Endothelial cell of umbilical vein (primary cell): ENCODE data around the gene BPGM. TPM values are rescaled to one million over a fixed set of nuclear protein-coding genes. Genes with fewer than 3 reads are reported as not detected.
A peak's percentile ranks its signal among the peaks of the same experiment; 100 is the strongest.

ENCODE experiments used
- BruUV-seq: library from RNA; stranded (reverse); fragments of 400-500 nt; replicated peaks from 2 replicates; lab custom pipeline; 2021; lab: Mats Ljungman, UMichigan
- CTCF ChIA-PET: fragments of 300-600, 350-600 bp; sonication (Branson Sonifier 250); formaldehyde crosslinking; loops from one replicate; lab custom pipeline; 2021; ENCODE audit warnings: antibody characterized with exemption, inconsistent platforms; lab: Charles Lee
- POLR2A ChIA-PET: fragments of 300-600, 350-600 bp; sonication (Branson Sonifier 250); formaldehyde crosslinking; loops from one replicate; lab custom pipeline; 2021; ENCODE audit warnings: antibody characterized with exemption, inconsistent platforms; lab: Charles Lee
- DNase-seq: peaks from one replicate; pipeline ENCODE4 v3.0.0-alpha.2; 2011; ENCODE audit warnings: low read depth, low spot score
- FAIRE-seq: peaks from 2 replicates; lab custom pipeline; 2011; peaks lifted over from hg19 to GRCh38; lab: Jason Lieb, UNC
- H2AFZ ChIP-seq: 2 replicates; pipeline ENCODE4 v1.6.0; 2012; ENCODE audit warnings: low read depth, low read length, control low read depth, inconsistent platforms
- H3K27ac ChIP-seq: 2 replicates; pipeline ENCODE4 v1.5.1; 2011; ENCODE audit warnings: low read depth, mild to moderate bottlenecking, control low read depth, low read length, moderate library complexity; ENCODE audit not compliant: insufficient read depth
- H3K27me3 ChIP-seq, 2 experiments: 2 replicates each; pipeline versions ENCODE4 v1.6.0 to v1.6.1; 2011; ENCODE audit warnings: low read length in 2 of 2, mixed read lengths in 1 of 2; ENCODE audit not compliant: control insufficient read depth in 2 of 2, insufficient read depth in 2 of 2
- H3K36me3 ChIP-seq, 2 experiments: 2 replicates in 1 of 2; 3 replicates in 1 of 2; pipeline ENCODE4 v1.5.1; 2011; ENCODE audit warnings: low read length in 2 of 2, mild to moderate bottlenecking in 1 of 2, moderate library complexity in 1 of 2; ENCODE audit not compliant: control insufficient read depth in 2 of 2, insufficient read depth in 2 of 2; ENCODE audit errors: extremely low read depth in 1 of 2
- H3K4me1 ChIP-seq: 3 replicates; pipeline ENCODE4 v1.5.1; 2011; ENCODE audit warnings: mild to moderate bottlenecking, low read length; ENCODE audit not compliant: control insufficient read depth, insufficient read depth; ENCODE audit errors: extremely low read depth
- H3K4me2 ChIP-seq: 2 replicates; pipeline ENCODE4 v1.6.1; 2011; ENCODE audit warnings: low read length, control low read depth, mixed read lengths; ENCODE audit not compliant: insufficient read depth
- H3K4me3 ChIP-seq, 3 experiments: fragments of 200-600 bp in 1 of 3; sonication (generic), shearing (Covaris generic) in 1 of 3; replicated peaks in 1 of 3; 2 replicates each; pipeline ENCODE4 v1.5.1; 2011 to 2016; ENCODE audit warnings: control low read depth in 3 of 3, low read length in 3 of 3, mild to moderate bottlenecking in 2 of 3, inconsistent platforms in 1 of 3, low read depth in 1 of 3, moderate library complexity in 1 of 3; ENCODE audit not compliant: insufficient read depth in 1 of 3
- H3K79me2 ChIP-seq: 2 replicates; pipeline ENCODE4 v1.6.0; 2012; ENCODE audit warnings: low read length, inconsistent platforms; ENCODE audit not compliant: control insufficient read depth, insufficient read depth
- H3K9ac ChIP-seq: replicated peaks from 2 replicates; pipeline ENCODE3; 2011; ENCODE audit warnings: low read length, control low read depth; ENCODE audit not compliant: insufficient read depth; ENCODE audit errors: extremely low read depth
- H3K9me1 ChIP-seq: replicated peaks from 3 replicates; pipeline ENCODE4 v1.6.0; 2011; ENCODE audit warnings: mild to moderate bottlenecking, low read length; ENCODE audit not compliant: control insufficient read depth, insufficient read depth; ENCODE audit errors: extremely low read depth
- H3K9me3 ChIP-seq: replicated peaks from 2 replicates; pipeline ENCODE4 v1.5.1; 2012; ENCODE audit warnings: low read length, inconsistent platforms; ENCODE audit not compliant: control insufficient read depth, insufficient read depth
- H4K20me1 ChIP-seq: replicated peaks from 2 replicates; pipeline ENCODE3; 2011; ENCODE audit warnings: mild to moderate bottlenecking, low read length; ENCODE audit not compliant: control insufficient read depth, insufficient read depth; ENCODE audit errors: extremely low read depth
- EZH2 ChIP-seq: IDR thresholded peaks from 2 replicates; pipeline ENCODE4 v1.6.1; 2012; ENCODE audit warnings: borderline replicate concordance, low read depth, mild to moderate bottlenecking, moderate library complexity, low read length, inconsistent platforms; ENCODE audit not compliant: severe bottlenecking
- FOS ChIP-seq: IDR thresholded peaks from 2 replicates; pipeline ENCODE4 v1.6.1; 2011; ENCODE audit warnings: mild to moderate bottlenecking, low read length, moderate library complexity, borderline replicate concordance; ENCODE audit not compliant: insufficient read depth
- GATA2 ChIP-seq: IDR thresholded peaks from 2 replicates; pipeline ENCODE4 v1.7.0; 2011; ENCODE audit warnings: low read depth, mild to moderate bottlenecking, moderate library complexity, mixed read lengths, low read length; ENCODE audit not compliant: insufficient read length, insufficient read depth
- JUN ChIP-seq: IDR thresholded peaks from 2 replicates; pipeline ENCODE4 v1.6.1; 2011; ENCODE audit warnings: borderline replicate concordance, low read depth; ENCODE audit not compliant: insufficient read length, insufficient read depth
- MAX ChIP-seq: IDR thresholded peaks from 2 replicates; pipeline ENCODE4 v1.6.1; 2011; ENCODE audit not compliant: insufficient read depth, insufficient read length
- MYC ChIP-seq: IDR thresholded peaks from one replicate; pipeline ENCODE4 v1.6.1; 2011; ENCODE audit warnings: mild to moderate bottlenecking, low read depth, low read length
- POLR2A ChIP-seq: IDR thresholded peaks from 2 replicates; pipeline ENCODE4 v1.6.1; 2012; ENCODE audit warnings: low read depth, mild to moderate bottlenecking, control low read depth, low read length
- POLR2AphosphoS5 ChIP-seq: IDR thresholded peaks from 2 replicates; pipeline ENCODE4 v1.6.1; 2012; ENCODE audit warnings: low read depth, mild to moderate bottlenecking, control low read depth, low read length, moderate library complexity; ENCODE audit not compliant: insufficient read depth
- dilution Hi-C: fragments of 300-500 bp; cut with MboI; formaldehyde crosslinking; loops from one replicate; pipeline ENCODE4 v1.15.0; 2019; ENCODE audit warnings: low sequenced_read_pairs; ENCODE audit not compliant: extremely low pct_ligation_motif_present
- intact Hi-C: fragments of 100-400 bp; cut with micrococcal nuclease; formaldehyde crosslinking; loops from one replicate; pipeline ENCODE4 v1.10.0; 2022
- polyA plus RNA-seq, 4 experiments: library from polyadenylated mRNA; depleted of rRNA in 3 of 4; stranded (reverse) in 3 of 4; unstranded in 1 of 4; fragments of >200 nt; gene quantifications; 2 replicates each; pipeline versions ENCODE4 v1.2.1 to v1.2.3, GENCODE V29; 2011 to 2012; ENCODE audit warnings: missing spikeins in 1 of 4
- total RNA-seq: library from RNA; stranded (reverse); gene quantifications from 2 replicates; pipeline ENCODE4 v1.2.3, GENCODE V29; 2021
- TF ChIP-seq, protein P1 (sequence below), 2 donors: IDR thresholded peaks; 1 replicate in 1 of 2; 2 replicates in 1 of 2; pipeline ENCODE4 v1.5.1; 2011; ENCODE audit warnings: low read length in 2 of 2, mild to moderate bottlenecking in 2 of 2, moderate library complexity in 2 of 2, control low read depth in 1 of 2, inconsistent platforms in 1 of 2, low read depth in 1 of 2; ENCODE audit not compliant: insufficient read depth in 1 of 2; ENCODE audit errors: extremely low read depth in 1 of 2

BPGM gene
- total and polyA plus RNA-seq, 2 donors (not counting 3 experiments of a cell fraction or from before 2014, with no cell fraction given): 24.2 to 28.3 TPM

- ChIA-PET POLR2A (no interaction called here), CTCF (interaction anchor here (0.7 to 5.3 kb wide), 21 partner anchors 9 to 240 kb away, joined by 3 to 163 read pairs (median 5); partner anchors contain the start of gene BPGM)
- Histone ChIP-seq H3K9me3 (no peaks in the 10 kb centered on the region), H3K9ac (no peak overlapping the region), H3K4me3 (no peak overlapping the region), H4K20me1 (no peaks in the 10 kb centered on the region), H2AFZ (peak overlapping the region; percentile 0), H3K9me1 (no peaks in the 10 kb centered on the region), H3K36me3 (no peaks in the 10 kb centered on the region), H3K79me2 (no peaks in the 10 kb centered on the region), H3K4me2 (no peak overlapping the region), H3K4me1 (peaks cover 13% of the 10 kb centered on the region), H3K27me3 (no peaks in the 10 kb centered on the region), H3K27ac (no peak overlapping the region)
- dilution Hi-C loops (no loop called here), intact Hi-C loops (no loop called here)
- TF ChIP-seq MAX (no peak), POLR2AphosphoS5 (no peak)
- DNase-seq (peak; percentile 55), FAIRE-seq (no peak)
- BruUV-seq: no TSS peak
Measured at GRCh38 chr7:134702366-134703240, 56.0 kb downstream of the BPGM start.

GRCh38 chr7:134703241-134703594 is 56.6 kb downstream of the BPGM start:
- no peak overlapping the region for H3K4me2 ChIP-seq
- dilution Hi-C loops (no loop called here), intact Hi-C loops (no loop called here)
- TF ChIP-seq MYC: no peak
- TF ChIP-seq JUN: no peak
- TF ChIP-seq POLR2AphosphoS5: no peak
- TF ChIP-seq, protein P1, sequence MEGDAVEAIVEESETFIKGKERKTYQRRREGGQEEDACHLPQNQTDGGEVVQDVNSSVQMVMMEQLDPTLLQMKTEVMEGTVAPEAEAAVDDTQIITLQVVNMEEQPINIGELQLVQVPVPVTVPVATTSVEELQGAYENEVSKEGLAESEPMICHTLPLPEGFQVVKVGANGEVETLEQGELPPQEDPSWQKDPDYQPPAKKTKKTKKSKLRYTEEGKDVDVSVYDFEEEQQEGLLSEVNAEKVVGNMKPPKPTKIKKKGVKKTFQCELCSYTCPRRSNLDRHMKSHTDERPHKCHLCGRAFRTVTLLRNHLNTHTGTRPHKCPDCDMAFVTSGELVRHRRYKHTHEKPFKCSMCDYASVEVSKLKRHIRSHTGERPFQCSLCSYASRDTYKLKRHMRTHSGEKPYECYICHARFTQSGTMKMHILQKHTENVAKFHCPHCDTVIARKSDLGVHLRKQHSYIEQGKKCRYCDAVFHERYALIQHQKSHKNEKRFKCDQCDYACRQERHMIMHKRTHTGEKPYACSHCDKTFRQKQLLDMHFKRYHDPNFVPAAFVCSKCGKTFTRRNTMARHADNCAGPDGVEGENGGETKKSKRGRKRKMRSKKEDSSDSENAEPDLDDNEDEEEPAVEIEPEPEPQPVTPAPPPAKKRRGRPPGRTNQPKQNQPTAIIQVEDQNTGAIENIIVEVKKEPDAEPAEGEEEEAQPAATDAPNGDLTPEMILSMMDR (IDR thresholded peaks at IDR 0.05; ENCODE audit: extremely low read depth in 1 of 2, insufficient read depth in 1 of 2, low read depth in 1 of 2, low read length in 2 of 2): no peak
- no peak for TF ChIP-seq GATA2
- no peak for TF ChIP-seq MAX
- TF ChIP-seq EZH2: no peak
- TF ChIP-seq POLR2A: no peak
- no peak for TF ChIP-seq FOS
- BruUV-seq: no TSS peak
- H3K79me2 ChIP-seq: no peaks in the 10 kb centered on the region
- no peak overlapping the region for H3K9ac ChIP-seq
- H3K4me1 ChIP-seq: peaks cover 13% of the 10 kb centered on the region
- ChIA-PET POLR2A (no interaction called here), CTCF (interaction anchor here (0.8 to 5.3 kb wide), 11 partner anchors 12 to 240 kb away, joined by 3 to 163 read pairs (median 10); partner anchors contain the start of gene BPGM)
- no peaks in the 10 kb centered on the region for H3K9me1 ChIP-seq
- FAIRE-seq (no peak), DNase-seq (no peak)
- H3K27ac ChIP-seq: no peak overlapping the region
- H3K4me3 ChIP-seq: no peak overlapping the region
- no peaks in the 10 kb centered on the region for H3K36me3 ChIP-seq
- H2AFZ ChIP-seq: no peak overlapping the region
- no peaks in the 10 kb centered on the region for H3K9me3 ChIP-seq
- H3K27me3 ChIP-seq: no peaks in the 10 kb centered on the region
- no peaks in the 10 kb centered on the region for H4K20me1 ChIP-seq
